ENCODE results near the gene CHPF2. TPM values are rescaled to one million over a fixed set of nuclear protein-coding genes. Genes with fewer than 3 reads are reported as not detected.

Gene CHPF2
- total RNA-seq, 4 donors from 2014 or later: 18.0 to 38.1 (median 25.7) TPM

- 2 to 47% methylated on average over 3 to 20 of the region's 36 CpGs for WGBS, 2 donors (ENCODE audit: low coverage in 1 of 2)
- ATAC-seq: peak; percentile 28
- Histone ChIP-seq H3K36me3 (peaks cover 0 to 35% of the 10 kb centered on the region in 2 donors), H3K9me3 (no peaks in the 10 kb centered on the region), H3K27ac (peak overlapping the region; percentile 34 to 93 (median 88)), H3K27me3 (no peaks in the 10 kb centered on the region), H3K4me1 (peaks cover 0 to 32% (median 18%) of the 10 kb centered on the region in 3 donors), H3K4me3 (peak overlapping the region; percentile 86 to 99)
- TF ChIP-seq POLR2AphosphoS5 (IDR thresholded peaks at IDR 0.05) (no peak), CTCF (IDR thresholded peaks at IDR 0.05) (no peak), POLR2A (IDR thresholded peaks at IDR 0.05) (no peak), EP300 (IDR thresholded peaks at IDR 0.05) (no peak)
Observed at GRCh38 chr7:151232917-151233701, 826 bp downstream of the CHPF2 start.

- H3K36me3 ChIP-seq: peaks cover 0 to 42% of the 10 kb centered on the region in 2 donors
- H3K4me3 ChIP-seq: peak overlapping the region in 1 of 2 donors; percentile 99
- WGBS, 2 donors (ENCODE audit: low coverage in 1 of 2): 100% methylated on average over 2 of the region's 9 CpGs; no CpG with 5 or more reads in 1 of the 2 donors
- ATAC-seq: no peak
- H3K9me3 ChIP-seq: no peaks in the 10 kb centered on the region
- peak overlapping the region in 3 of 4 donors; percentile 87 to 93 (median 89) for H3K27ac ChIP-seq
- H3K27me3 ChIP-seq: no peaks in the 10 kb centered on the region
- H3K4me1 ChIP-seq: peaks cover 0 to 27% (median 17%) of the 10 kb centered on the region in 3 donors
- TF ChIP-seq POLR2A (IDR thresholded peaks at IDR 0.05): no peak
- TF ChIP-seq EP300 (IDR thresholded peaks at IDR 0.05): no peak
- no peak for TF ChIP-seq CTCF (IDR thresholded peaks at IDR 0.05)
- TF ChIP-seq POLR2AphosphoS5 (IDR thresholded peaks at IDR 0.05): no peak
Observed at GRCh38 chr7:151233804-151234203, 1.5 kb downstream of the CHPF2 start.

GRCh38 chr7:151235091-151235787, 3.0 kb downstream of the CHPF2 start:
- TF ChIP-seq POLR2AphosphoS5 (IDR thresholded peaks at IDR 0.05) (no peak), CTCF (IDR thresholded peaks at IDR 0.05) (no peak), POLR2A (IDR thresholded peaks at IDR 0.05) (no peak), EP300 (IDR thresholded peaks at IDR 0.05) (no peak)
- Histone ChIP-seq H3K9me3 (no peaks in the 10 kb centered on the region), H3K36me3 (peaks cover 0 to 56% of the 10 kb centered on the region in 2 donors), H3K4me1 (peaks cover 0 to 27% (median 17%) of the 10 kb centered on the region in 3 donors), H3K4me3 (no peak overlapping the region), H3K27ac (no peak overlapping the region), H3K27me3 (no peaks in the 10 kb centered on the region)
- WGBS, 2 donors (ENCODE audit: low coverage in 1 of 2): 90% methylated on average over 6 of the region's 28 CpGs; no CpG with 5 or more reads in 1 of the 2 donors
- ATAC-seq: no peak

- Histone ChIP-seq H3K36me3 (peaks cover 0 to 68% of the 10 kb centered on the region in 2 donors), H3K27ac (no peak overlapping the region)
- TF ChIP-seq EP300 (IDR thresholded peaks at IDR 0.05): no peak
Observed at GRCh38 chr7:151236406-151236805, 4.1 kb downstream of the CHPF2 start.

More at GRCh38 chr7:151236406-151236805, 4.1 kb downstream of the CHPF2 start:
- WGBS, 2 donors (ENCODE audit: low coverage in 1 of 2): 69 to 88% methylated on average over 7 to 12 of the region's 13 CpGs
- ATAC-seq: no peak
- no peaks in the 10 kb centered on the region for H3K27me3 ChIP-seq
- no peaks in the 10 kb centered on the region for H3K9me3 ChIP-seq
- H3K4me1 ChIP-seq: peaks cover 0 to 24% (median 17%) of the 10 kb centered on the region in 3 donors
- no peak overlapping the region for H3K4me3 ChIP-seq
